HepG2 (cell line): Measurements from ENCODE around the gene GAPT. TPM values are rescaled to one million over a fixed set of nuclear protein-coding genes. Genes with fewer than 3 reads are reported as not detected.
A peak's percentile ranks its signal among the peaks of the same experiment; 100 is the strongest.

Source experiments
- HNRNPK ChIP-seq: fragments of 200-400 bp; formaldehyde crosslinking; IDR thresholded peaks from 2 replicates; pipeline ENCODE4 v1.6.1; 2018; ENCODE audit warnings: low read length, low read depth, moderate library complexity, mild to moderate bottlenecking; ENCODE audit not compliant: poor library complexity, severe bottlenecking
- IRF1 ChIP-seq: sonication (generic); formaldehyde crosslinking; IDR thresholded peaks from 2 replicates; pipeline ENCODE4 v1.4.0; 2020; ENCODE audit warnings: low read depth, mild to moderate bottlenecking, missing genetic modification reagents
- JUND ChIP-seq: sonication (generic); formaldehyde crosslinking; IDR thresholded peaks from 2 replicates; pipeline ENCODE4 v1.8.0; 2022; ENCODE audit warnings: mild to moderate bottlenecking, missing genetic modification reagents
- KAT2B ChIP-seq: fragments of 150-350 bp; IDR thresholded peaks from 2 replicates; pipeline ENCODE4 v1.6.1; 2014; ENCODE audit warnings: low read depth, low read length, borderline replicate concordance
- NFRKB ChIP-seq: fragments of 450-650 bp; IDR thresholded peaks from 2 replicates; pipeline ENCODE4 v1.6.1; 2017
- NONO ChIP-seq, 2 experiments: fragments of 450-650 bp in 1 of 2; sonication (generic) in 1 of 2; formaldehyde crosslinking in 1 of 2; IDR thresholded peaks in 1 of 2; conservative IDR thresholded peaks in 1 of 2; 2 replicates each; pipeline versions ENCODE4 v1.6.1 to v1.8.0; 2017 to 2022; ENCODE audit warnings: mild to moderate bottlenecking in 1 of 2, missing genetic modification reagents in 1 of 2, moderate library complexity in 1 of 2
- PAWR ChIP-seq: sonication (generic); formaldehyde crosslinking; IDR thresholded peaks from 2 replicates; pipeline ENCODE4 v1.4.0; 2020; ENCODE audit warnings: missing genetic modification reagents, mild to moderate bottlenecking, borderline replicate concordance
- PBX2 ChIP-seq: IDR thresholded peaks from 2 replicates; pipeline ENCODE4 v1.6.1; 2016; ENCODE audit warnings: control low read depth
- RCOR2 ChIP-seq: IDR thresholded peaks from 2 replicates; pipeline ENCODE4 v1.6.1; 2016; ENCODE audit warnings: missing biosample characterization, missing genetic modification reagents
- RFX3 ChIP-seq: IDR thresholded peaks from 2 replicates; pipeline ENCODE4 v1.6.1; 2016; ENCODE audit warnings: missing biosample characterization, missing genetic modification reagents
- SMYD3 ChIP-seq: sonication (generic); formaldehyde crosslinking; IDR thresholded peaks from 2 replicates; pipeline ENCODE4 v1.8.1; 2023; ENCODE audit warnings: mild to moderate bottlenecking, missing genetic modification reagents
- SRY ChIP-seq: sonication (generic); formaldehyde crosslinking; IDR thresholded peaks from 2 replicates; pipeline ENCODE4 v1.8.0; 2022; ENCODE audit warnings: mild to moderate bottlenecking, missing genetic modification reagents
- THYN1 ChIP-seq: sonication (generic); formaldehyde crosslinking; IDR thresholded peaks from 2 replicates; pipeline ENCODE4 v1.8.1; 2023; ENCODE audit warnings: low read depth, mild to moderate bottlenecking, moderate library complexity, missing genetic modification reagents, borderline replicate concordance
- ZMAT3 ChIP-seq: sonication (generic); formaldehyde crosslinking; conservative IDR thresholded peaks from 2 replicates; pipeline ENCODE4 v1.7.0; 2021; ENCODE audit warnings: missing genetic modification reagents
- ZNF331 ChIP-seq: sonication (generic); formaldehyde crosslinking; IDR thresholded peaks from 2 replicates; pipeline ENCODE4 v1.4.0; 2020; ENCODE audit warnings: missing genetic modification reagents
- ZNF335 ChIP-seq: sonication (generic); formaldehyde crosslinking; IDR thresholded peaks from 2 replicates; pipeline ENCODE4 v1.4.0; 2020; ENCODE audit warnings: missing genetic modification reagents
- ZNF510 ChIP-seq: sonication (generic); formaldehyde crosslinking; IDR thresholded peaks from 2 replicates; pipeline ENCODE4 v1.4.0; 2020; ENCODE audit warnings: low read depth, mild to moderate bottlenecking, missing genetic modification reagents
- ZNF607 ChIP-seq: sonication (generic); formaldehyde crosslinking; IDR thresholded peaks from 2 replicates; pipeline ENCODE4 v1.5.1; 2020; ENCODE audit warnings: missing genetic modification reagents, mild to moderate bottlenecking, borderline replicate concordance
- ZNF670 ChIP-seq: sonication (generic); formaldehyde crosslinking; IDR thresholded peaks from 2 replicates; pipeline ENCODE4 v1.8.0; 2022; ENCODE audit warnings: mild to moderate bottlenecking, missing genetic modification reagents, borderline replicate concordance
- ZNF891 ChIP-seq: sonication (generic); formaldehyde crosslinking; IDR thresholded peaks from 2 replicates; pipeline ENCODE4 v1.5.0; 2020; ENCODE audit warnings: mild to moderate bottlenecking, missing genetic modification reagents
- polyA plus RNA-seq, 8 experiments: library from polyadenylated mRNA; depleted of rRNA in 3 of 8; stranded (reverse) in 7 of 8; unstranded in 1 of 8; fragments of >200 nt; fragmentation: Illumina TruSeq in 4 of 8; extraction: Trizol in 4 of 8; gene quantifications; 2 replicates each; pipeline versions ENCODE4 v1.2.1 to v1.2.3, GENCODE V29; 2011 to 2016; ENCODE audit warnings: low read depth in 4 of 8, missing spikeins in 1 of 8, mixed read lengths in 1 of 8; ENCODE audit not compliant: insufficient read depth in 1 of 8
- total RNA-seq, 5 experiments: library from RNA; depleted of rRNA; stranded (reverse); fragments of >200 nt; fragmentation: Illumina TruSeq; extraction: Trizol; gene quantifications; 2 replicates each; pipeline ENCODE4 v1.2.3, GENCODE V29; 2016; ENCODE audit warnings: low read depth in 1 of 5
- TF ChIP-seq, protein P1 (sequence below): sonication (generic); formaldehyde crosslinking; IDR thresholded peaks from 2 replicates; pipeline ENCODE4 v1.4.0; 2020; ENCODE audit warnings: missing genetic modification reagents, mild to moderate bottlenecking, borderline replicate concordance
- TF ChIP-seq, protein P2 (sequence below): sonication (generic); formaldehyde crosslinking; IDR thresholded peaks from 2 replicates; pipeline ENCODE4 v1.4.0; 2020; ENCODE audit warnings: missing genetic modification reagents, low read depth, mild to moderate bottlenecking, borderline replicate concordance
- TF ChIP-seq, protein P3 (sequence below): IDR thresholded peaks from 2 replicates; pipeline ENCODE4 v1.6.1; 2016; ENCODE audit warnings: missing genetic modification reagents, missing compliant biosample characterization

Gene GAPT
- total and polyA plus RNA-seq, 2 of the 13 experiments (the other 11 are each of a cell fraction or from before 2014, with no cell fraction given): not detected

GRCh38 chr5:58460002-58460731 is 31.1 kb upstream of the GAPT start, which contains the start of gene PLK2 (continued):
- 0 out of 2 replicates have a peak, but pooled peaks have one; percentile 70 for TF ChIP-seq ZNF510 (CRISPR knock-in tag)
- TF ChIP-seq ZNF607: no peak
- TF ChIP-seq, protein P1, sequence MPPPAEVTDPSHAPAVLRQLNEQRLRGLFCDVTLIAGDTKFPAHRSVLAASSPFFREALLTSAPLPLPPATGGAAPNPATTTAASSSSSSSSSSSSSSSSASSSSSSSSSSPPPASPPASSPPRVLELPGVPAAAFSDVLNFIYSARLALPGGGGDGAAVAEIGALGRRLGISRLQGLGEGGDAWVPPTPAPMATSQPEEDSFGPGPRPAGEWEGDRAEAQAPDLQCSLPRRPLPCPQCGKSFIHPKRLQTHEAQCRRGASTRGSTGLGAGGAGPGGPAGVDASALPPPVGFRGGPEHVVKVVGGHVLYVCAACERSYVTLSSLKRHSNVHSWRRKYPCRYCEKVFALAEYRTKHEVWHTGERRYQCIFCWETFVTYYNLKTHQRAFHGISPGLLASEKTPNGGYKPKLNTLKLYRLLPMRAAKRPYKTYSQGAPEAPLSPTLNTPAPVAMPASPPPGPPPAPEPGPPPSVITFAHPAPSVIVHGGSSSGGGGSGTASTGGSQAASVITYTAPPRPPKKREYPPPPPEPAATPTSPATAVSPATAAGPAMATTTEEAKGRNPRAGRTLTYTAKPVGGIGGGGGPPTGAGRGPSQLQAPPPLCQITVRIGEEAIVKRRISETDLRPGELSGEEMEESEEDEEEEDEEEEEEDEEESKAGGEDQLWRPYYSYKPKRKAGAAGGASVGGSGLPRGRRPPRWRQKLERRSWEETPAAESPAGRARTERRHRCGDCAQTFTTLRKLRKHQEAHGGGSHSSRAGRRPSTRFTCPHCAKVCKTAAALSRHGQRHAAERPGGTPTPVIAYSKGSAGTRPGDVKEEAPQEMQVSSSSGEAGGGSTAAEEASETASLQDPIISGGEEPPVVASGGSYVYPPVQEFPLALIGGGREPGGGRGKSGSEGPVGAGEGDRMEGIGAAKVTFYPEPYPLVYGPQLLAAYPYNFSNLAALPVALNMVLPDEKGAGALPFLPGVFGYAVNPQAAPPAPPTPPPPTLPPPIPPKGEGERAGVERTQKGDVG: peak; percentile 92; the same call in 1 of the 2 replicates
- TF ChIP-seq HNRNPK: no peak
- TF ChIP-seq ZNF670: no peak; the same call in 1 of the 2 replicates
- TF ChIP-seq, protein P2, sequence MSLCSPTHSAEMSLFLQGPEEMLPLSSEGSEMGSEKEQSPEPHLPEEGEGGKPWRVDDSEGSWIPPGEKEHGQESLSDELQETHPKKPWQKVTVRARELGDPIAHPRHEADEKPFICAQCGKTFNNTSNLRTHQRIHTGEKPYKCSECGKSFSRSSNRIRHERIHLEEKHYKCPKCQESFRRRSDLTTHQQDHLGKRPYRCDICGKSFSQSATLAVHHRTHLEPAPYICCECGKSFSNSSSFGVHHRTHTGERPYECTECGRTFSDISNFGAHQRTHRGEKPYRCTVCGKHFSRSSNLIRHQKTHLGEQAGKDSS: peak; percentile 56
- TF ChIP-seq, protein P3, sequence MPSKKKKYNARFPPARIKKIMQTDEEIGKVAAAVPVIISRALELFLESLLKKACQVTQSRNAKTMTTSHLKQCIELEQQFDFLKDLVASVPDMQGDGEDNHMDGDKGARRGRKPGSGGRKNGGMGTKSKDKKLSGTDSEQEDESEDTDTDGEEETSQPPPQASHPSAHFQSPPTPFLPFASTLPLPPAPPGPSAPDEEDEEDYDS: peak; percentile 98
- TF ChIP-seq KAT2B: no peak
- peak; percentile 49 for TF ChIP-seq ZNF891
- TF ChIP-seq NONO (IDR thresholded peaks at IDR 0.05): no peak
- TF ChIP-seq NONO (CRISPR knock-in tag; conservative IDR thresholded peaks at IDR 0.05): peak; percentile 46; the same call in 1 of the 2 replicates
- TF ChIP-seq IRF1 (CRISPR knock-in tag): 0 out of 2 replicates have a peak, but pooled peaks have one; percentile 35
- peak; percentile 49 for TF ChIP-seq SRY
- TF ChIP-seq ZMAT3: 0 out of 2 replicates have a peak, but pooled peaks have one; percentile 19
- no peak; the same call in 1 of the 2 replicates for TF ChIP-seq PAWR (CRISPR knock-in tag)
- TF ChIP-seq ZNF331 (CRISPR knock-in tag): peak; percentile 54; the same call in 1 of the 2 replicates
- no peak for TF ChIP-seq THYN1 (CRISPR knock-in tag)
- no peak for TF ChIP-seq JUND (CRISPR knock-in tag)
- TF ChIP-seq RCOR2: no peak
- TF ChIP-seq NFRKB: no peak
- TF ChIP-seq PBX2 (CRISPR knock-in tag): no peak
- TF ChIP-seq RFX3 (CRISPR knock-in tag): no peak
- 0 out of 2 replicates have a peak, but pooled peaks have one; percentile 6 for TF ChIP-seq SMYD3 (CRISPR knock-in tag)
- TF ChIP-seq ZNF335 (CRISPR knock-in tag): no peak
